Measurements from ENCODE around the gene CEBPE.

The CEBPE gene

DNA sequence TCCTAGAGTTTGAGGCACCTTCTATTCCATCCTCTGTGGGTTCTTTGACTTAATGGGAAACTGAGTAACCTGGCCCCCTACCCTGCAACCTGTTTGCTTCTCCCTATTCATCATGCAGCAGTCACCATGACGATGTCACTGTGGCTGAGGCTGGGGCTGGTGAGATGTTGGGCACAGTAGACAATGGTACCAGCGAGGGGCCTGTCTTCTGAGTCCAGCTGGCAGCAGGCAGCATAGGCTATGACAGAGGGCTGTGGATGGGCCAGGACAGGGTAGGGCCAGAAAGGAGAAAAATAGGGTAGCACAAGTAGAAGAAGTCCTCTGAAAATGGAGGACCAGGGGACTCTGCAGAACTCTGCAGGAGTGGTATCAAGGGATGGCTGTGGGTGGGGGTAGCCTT, 16.3 kb downstream of the CEBPE start:
- DNase-seq (ENCODE audit: low read depth in 2 of 2), result no peak

DNA sequence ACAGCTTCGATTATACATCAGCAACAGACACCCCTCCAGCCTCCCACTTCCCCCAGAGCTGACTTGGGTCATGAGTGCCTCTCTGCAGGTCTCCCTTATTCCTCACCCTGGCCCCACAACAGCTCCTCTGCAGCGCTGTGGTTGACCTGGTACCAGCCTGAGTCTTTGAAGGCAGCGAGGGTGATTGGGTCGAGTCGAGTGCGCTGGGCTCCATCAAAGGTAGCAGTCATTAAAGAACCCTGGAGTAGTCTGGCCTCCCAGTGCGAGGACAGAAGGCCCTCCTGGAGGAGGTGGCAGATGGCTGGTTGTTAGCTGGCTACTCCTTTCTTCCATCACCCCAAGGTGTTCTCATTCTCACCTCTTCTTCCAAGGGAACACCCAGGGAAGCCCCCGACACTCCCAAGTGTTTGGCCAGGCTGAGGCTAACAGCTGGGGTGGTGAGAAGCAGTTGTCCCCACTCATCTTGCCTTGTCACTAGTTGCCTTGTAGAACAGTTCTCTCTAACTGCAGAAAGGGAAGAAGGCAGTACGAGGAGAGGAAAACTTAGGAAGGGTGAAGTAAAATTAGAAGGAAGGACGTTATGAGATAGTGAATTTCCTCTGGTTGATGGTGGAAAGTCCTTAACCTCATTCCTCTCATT, 16.9 kb downstream of the CEBPE start:
- DNase-seq (ENCODE audit: low read depth in 2 of 2), result no peak

DNA sequence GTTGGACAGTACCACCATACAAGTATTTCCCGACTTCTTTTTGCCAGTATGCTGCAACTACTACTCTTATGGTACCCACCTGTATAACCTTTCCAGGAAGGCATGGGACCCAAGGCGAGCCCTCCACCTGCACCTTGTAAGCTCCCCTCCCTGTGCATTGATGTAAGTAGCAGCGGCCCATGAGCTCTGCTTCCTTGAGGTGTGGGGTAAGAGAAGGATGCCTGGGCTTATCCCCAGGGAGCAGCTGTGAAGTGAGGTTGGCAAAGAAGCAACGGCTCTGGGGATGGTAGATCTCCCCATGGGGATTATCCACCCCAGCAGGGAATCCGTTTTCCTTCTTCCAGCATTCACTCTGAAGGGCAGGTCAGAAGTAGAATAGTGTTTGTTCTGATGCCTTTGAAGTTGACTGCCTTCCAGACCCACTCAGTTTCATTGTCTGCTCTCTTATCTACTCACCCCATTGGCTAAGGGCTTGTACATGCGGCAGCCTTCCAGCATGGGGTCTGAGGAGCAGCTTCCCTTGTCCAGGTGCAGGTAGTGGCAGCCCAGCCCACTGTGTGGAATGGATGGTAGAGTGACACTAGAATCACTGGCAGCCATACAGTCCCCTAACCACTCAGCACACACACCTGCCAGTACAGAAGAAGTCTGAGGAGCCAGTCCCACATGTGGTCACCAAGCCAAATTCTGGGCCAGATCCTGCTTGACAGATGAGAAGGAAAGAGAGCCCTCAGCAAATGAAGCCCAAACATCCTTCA, 17.7 kb downstream of the CEBPE start:
- DNase-seq (ENCODE audit: low read depth in 2 of 2), result no peak

DNA sequence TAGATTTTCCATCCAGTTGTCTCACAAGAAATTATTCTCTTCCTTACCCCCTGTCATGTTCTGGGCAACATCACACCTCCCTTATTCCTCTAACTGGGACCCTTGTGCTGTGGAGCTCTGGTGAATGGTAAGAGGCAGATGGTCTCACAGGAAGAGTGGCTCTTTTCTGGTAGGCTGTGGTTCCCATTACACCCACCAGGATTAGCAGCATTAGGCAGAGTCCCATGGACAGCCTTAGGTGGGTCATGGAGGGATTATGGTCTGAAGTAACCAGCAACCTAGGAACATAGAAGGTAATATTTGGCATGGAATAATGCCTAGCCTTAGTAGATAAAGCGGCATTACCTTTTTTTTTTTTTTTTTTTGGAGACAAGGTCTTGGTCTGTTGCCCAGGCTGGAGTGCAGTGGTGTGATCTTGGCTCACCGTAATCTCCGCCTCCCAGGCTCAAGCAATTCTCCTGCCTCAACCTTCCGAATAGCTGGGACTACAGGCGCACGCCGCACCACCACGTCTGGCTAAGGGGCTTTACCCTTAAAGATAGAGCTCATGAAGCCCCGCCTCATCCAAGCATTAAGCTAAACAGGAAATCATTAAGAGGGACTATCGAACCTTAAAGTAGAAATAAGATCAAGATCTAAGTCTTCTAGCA, 19.7 kb downstream of the CEBPE start:
- DNase-seq (ENCODE audit: low read depth in 2 of 2), result no peak

DNA sequence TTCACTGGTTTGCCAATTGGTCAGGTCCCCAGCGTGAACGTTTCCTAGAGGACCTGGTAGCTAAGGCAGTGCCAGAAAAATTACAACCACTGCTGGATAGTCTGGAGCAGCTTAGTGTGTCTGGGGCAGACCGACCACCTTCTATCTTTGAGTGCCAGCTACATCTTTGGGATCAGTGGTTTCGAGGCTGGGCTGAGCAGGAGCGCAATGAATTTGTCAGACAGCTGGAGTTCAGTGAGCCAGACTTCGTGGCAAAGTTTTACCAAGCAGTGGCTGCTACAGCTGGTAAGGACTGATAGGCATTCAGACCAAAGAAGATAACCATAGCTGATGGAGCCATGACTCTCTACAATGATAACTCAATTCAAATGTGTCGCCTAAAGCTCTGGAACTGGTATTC, 21.3 kb downstream of the CEBPE start:
- no peak for DNase-seq (ENCODE audit: low read depth in 2 of 2)

DNA sequence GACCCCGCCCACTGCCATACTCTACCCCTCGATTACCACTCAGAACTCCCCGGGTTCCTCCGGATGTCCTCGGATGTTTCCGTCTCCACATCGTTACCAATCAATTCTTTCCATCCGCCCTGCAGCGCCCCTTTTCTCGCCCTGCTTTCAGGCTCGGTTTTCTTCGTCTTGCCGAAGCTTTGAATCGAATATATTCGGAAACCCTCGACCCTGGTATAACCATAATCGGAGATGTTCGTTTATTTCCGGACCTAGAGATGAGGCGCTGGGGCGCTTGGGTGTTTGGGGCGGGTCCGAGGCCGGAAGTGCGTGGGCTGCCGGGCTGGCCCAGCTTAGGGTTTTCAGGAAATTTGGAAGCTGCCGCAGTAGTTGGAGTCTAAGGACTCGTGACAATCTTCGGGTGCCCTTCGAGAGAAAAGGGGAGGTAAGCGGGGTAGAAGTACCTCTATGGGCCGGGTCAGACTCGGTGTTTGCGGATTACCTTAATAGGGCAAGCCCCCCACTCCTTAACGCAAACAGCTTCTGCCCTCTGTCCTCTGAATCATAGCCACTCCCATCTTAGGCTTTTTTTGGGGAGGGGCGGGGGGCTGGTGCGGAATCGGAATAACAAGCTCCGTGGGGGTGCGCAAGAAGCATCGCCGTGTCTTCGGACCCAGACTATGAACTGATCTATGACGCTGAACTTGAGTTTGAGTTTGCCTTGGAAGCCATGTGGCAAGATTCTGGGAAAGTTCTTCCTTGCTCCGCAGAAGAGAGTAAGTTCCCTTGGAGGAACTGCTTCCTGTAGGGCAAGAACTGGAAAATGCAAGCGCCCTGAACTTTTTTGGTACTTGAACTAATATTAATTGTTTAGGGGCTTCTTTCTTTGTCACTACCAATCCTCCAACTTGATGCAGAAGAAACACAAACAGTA, 23.6 kb downstream of the CEBPE start, which contains the start of gene C14orf119:
TSS of gene C14orf119 (plus strand) at position 310 of the 913 bp plus-strand sequence. CDS start 2,154 bp downstream, outside the sequence.
- DNase-seq (ENCODE audit: low read depth in 2 of 2), result peak; percentile 99 to 100

DNA sequence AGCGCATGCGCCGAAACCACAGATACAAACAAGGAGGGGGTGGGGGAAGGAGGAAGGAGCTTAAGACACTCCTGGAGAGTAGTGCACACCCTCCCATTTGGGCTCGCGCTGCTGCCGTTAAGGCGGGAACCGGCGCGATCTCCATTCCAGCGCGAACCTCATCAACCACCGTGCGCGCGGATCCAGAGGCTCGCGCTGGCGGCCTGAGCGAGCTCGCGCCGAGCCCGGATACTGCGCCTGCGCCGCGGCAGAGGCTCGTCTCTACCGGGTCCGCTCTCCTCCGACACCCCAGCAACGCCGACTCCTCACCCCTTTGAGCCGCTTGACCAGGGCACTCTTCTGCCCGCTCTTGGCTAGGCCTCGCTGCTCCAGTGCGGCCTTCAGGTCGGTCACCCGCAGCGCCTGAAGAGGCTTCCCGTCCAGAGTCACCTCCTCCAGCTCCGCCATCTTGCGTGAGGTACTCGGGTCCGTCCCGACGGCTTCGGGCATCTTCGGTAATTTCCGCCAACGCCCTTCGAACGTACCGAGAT, 24.3 kb downstream of the CEBPE start, which contains the start of gene ACIN1:
TSS of gene ACIN1 (minus strand) at position 471 of the 530 bp plus-strand sequence. CDS start at position 447, 24 bp downstream.
- DNase-seq (ENCODE audit: low read depth in 2 of 2), result peak; percentile 62 to 67

DNA sequence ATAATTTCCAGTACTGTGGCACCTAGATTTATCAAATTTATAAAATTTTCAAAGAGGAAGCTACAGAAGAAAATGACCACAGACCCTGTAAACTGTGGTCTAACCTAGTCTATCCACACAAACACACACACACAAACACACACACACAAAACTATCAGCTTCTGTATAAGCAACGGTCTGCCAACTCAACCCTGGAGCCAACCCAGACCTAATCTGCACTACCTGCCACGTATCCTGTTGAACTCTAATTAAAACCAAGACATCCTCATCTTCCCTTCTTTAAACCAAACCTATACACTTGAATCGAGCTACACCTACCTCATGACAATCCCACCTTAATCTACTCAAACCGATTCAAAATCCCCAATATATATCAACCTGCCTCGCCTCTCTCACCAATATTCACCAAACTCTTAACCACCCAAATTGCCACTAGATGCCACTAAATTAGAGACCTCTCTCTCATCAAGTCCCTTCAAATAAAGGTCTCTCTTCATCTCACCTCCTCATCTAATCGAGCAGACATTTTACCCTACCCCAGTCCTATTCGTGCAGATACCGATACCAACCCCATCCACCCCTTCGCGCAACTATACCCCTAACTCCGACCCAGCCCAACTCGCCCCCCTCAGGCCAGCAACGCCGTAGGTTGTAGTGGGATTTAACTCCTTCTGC, 24.9 kb downstream of the CEBPE start:
- DNase-seq (ENCODE audit: low read depth in 2 of 2), result no peak

DNA sequence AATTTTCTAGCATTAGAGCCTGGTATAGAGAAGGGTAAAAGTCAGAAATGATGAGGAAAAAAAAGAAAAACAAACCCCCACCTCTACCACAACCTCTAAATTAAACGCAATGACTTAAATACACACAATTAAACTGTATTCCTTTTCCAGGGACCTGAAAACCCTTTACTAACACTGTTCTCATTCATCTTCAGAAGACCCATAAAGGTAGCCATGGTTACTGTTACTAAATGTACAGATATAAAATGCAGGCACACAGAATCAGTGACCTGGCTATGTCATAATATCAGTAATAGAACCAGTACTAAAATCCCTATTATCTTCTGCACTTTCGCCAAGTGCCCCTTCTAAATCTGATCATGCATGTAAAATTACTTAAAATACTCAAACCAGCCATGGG, 25.5 kb downstream of the CEBPE start:
- no peak for DNase-seq (ENCODE audit: low read depth in 2 of 2)

DNA sequence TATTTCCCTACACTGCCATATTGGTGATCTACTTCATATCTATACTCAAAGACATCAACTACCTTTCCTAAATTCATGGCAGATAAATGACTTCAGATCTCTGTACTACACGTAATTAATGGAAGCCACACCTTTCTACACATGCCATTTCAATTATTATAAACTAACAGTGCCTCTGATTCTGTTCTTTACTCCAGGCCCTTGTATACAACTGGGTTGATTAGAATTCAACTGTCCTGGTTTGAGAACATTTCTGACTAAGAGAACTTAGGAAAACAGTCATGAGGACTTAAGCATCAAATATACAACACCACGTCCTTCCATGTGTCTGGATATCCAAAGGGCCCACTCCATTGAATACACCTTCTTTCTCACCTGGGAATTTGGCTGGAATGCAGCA, 26.0 kb downstream of the CEBPE start:
- DNase-seq (ENCODE audit: low read depth in 2 of 2), result no peak

DNA sequence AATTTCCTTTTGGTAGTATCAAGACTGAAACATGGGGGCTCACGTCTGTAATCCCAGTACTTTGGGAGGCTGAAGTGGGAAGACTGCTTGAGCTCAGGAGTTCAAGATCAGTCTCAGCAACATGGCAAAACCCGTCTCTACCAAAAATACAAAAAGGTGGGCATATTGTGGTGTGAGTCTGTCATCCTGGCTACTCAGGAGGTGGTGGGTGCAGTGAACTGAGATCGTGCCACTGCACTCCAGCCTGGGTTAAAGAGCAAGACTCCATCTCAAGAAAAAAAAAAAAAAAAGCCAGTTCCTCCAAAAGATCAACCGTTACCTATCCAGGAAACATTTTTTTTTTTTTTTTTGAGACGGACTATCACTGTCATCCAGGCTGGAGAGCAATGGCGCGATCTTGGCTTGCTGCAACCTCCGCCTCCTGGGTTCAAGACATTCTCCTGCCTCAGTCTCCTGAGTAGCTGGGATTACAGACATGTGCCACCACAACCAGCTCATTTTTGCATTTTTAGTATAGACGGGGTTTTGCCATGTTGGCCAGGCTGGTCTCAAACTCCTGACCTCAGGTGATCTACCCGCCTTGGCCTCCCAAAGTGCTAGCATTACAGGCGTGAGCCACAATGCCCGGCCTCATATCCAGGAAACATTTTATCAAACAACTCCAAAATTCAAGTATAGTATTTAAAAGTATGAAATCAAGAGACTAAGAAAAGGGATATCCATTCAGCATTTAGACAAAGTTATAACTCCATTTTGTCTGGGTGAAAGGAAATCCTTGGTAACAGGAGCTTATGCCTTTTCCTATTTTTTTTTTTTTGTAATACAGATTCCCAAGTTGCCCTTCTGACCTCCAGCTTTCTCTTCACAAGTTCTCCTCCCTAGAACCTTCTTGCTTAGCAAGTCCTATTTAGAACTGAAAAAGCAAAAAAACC, 27.5 kb downstream of the CEBPE start:
- no peak for DNase-seq (ENCODE audit: low read depth in 2 of 2)

DNA sequence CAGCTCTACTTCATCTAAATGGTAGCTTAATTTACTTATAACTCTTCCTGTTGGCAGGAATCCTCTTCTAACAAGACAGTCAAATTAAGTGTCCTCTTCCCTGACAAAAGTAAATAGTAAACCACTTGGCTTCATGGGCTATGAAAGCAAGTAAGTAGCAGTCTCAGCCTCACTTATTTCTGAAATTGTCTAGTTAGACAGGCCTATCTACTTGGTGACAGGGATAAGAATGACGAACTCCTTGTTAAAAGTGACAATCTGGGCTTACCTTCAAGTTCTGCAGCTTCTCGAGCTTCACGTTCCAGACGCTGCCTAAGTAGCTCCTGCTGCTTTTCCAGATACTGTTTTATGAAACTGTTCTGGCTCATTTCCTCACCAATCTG, 28.8 kb downstream of the CEBPE start:
- no peak for DNase-seq (ENCODE audit: low read depth in 2 of 2)

DNA sequence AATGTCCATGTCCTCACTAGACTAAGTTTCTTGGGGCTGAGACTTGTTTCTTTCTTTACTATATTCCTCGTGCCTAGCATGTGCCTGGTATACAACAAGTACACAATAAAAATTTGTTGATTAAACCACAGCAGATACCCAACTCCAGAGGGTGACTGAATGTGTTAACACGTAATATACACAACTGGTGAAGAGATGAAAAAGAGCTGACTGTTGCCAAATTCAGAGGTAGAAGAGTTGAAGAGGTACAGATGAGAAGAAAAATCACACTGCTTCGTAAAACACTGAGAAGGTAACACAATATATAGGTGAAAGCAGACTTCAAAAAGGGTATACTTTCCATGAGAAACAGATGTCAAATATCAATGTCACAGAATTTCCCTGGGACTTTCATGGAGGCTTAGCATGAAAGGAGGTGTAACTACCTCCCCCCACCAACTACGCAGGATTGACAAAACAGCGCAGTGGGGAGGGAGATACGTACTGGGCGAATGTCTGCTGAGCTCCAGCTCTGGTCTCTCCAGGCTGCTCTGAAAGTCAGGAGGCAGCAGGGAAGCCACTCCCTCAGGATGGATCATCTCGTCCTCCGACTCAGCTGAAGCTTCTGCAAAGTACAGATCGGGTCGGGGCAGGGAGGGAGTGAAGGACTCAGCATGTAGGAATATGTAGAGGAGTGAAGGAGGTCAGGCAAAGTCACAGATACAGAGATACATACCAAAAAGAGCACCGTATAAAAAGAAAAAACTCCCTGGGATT, 29.4 kb downstream of the CEBPE start:
- DNase-seq (ENCODE audit: low read depth in 2 of 2), result no peak

DNA sequence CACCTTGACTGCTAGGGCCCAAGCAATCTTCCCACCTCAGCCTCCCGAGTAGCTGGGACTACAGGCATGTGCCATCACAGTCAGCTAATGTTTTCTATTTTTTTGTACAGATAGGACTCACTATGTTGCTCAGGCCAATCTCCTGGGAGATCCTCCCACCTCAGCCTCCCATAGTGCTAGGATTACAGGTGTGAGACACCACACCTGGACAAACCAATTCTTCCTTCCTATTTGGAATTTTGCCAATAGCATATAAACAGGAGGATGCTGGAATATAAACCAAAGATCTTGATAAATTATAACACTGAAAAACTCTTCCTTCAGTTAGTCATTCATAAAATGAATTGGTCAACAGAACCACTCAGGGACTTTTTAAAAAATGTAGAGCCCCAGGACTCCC, 32.5 kb downstream of the CEBPE start:
- DNase-seq (ENCODE audit: low read depth in 2 of 2), result no peak

DNA sequence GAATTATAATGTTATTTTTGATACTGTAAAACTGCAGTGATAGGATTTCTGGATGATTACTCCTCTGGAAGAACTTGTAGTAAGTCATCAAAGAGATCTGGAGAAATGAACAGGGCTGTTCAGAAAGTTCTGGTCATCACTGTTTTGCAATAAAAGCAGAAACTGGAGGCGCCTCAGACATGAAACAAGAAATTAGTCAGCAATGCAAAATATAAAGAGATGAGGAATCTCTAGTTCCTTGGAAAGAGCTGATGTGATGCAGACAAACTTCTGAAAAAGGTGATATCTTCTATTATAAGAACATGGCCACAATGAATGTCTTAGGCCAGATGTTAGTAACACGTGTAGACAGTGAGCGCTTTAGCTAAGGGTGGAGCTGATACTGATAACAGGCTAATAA, 33.6 kb downstream of the CEBPE start:
- no peak for DNase-seq (ENCODE audit: low read depth in 2 of 2)

DNA sequence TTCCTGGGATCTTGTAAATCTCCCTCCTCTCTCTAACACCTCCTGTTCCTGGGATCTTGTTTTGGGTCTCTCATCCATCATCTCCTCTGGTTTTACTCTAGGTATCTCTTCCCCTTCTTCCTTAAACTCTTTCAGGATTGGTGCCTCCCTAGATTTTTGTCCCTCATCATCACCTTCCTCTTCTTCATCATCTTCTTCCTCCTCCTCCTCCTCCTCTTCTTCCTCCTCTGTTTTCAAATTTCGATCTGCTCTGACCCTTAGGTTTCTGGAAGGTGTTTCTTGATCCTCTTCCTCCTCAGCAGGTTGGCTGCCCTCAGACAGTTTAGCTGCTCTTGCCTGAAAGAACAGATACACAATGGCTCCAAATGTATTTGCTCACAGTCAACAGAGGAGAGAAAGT, 38.6 kb downstream of the CEBPE start:
- no peak for DNase-seq (ENCODE audit: low read depth in 2 of 2)

DNA sequence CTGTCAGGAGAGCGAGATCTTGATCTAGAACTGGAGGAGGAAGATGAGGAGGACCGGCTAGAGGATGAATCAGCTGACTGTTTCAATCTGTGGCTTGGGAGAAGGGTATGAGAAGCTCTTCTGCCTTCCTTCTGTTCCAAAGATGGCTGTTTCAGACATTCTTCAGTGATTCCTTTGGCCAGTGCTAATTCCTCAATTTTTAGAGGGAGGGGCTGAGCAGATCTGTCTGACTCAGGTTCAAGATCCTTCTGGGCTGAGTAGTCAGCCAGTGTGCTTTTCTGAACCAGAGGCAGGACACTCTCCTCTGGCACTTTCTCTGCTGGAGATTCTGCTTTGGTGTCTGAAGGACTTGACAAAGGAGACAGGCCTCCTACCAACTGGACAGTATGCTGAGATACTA, 39.3 kb downstream of the CEBPE start:
- DNase-seq (ENCODE audit: low read depth in 2 of 2), result no peak

DNA sequence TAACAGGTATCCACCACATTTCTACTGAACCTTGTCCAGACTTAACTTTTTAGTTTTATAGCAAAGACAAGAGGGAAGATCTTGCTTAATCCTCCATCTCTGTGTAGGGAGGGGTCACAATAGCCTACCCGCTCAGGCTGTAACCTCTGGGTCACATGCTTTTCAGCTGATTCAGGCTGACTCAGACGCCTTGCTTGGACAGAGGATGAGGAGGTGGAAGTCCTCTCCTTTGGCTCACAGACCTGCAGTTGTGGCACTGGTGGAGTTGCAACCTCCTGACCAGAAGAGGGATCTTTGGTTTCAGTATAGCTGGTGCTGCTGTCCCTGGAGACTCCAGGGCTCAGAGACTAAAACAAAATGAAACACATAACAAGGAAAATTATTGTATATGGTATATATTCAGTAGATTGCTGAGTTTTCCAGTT, 40.4 kb downstream of the CEBPE start:
- DNase-seq (ENCODE audit: low read depth in 2 of 2), result no peak

DNA sequence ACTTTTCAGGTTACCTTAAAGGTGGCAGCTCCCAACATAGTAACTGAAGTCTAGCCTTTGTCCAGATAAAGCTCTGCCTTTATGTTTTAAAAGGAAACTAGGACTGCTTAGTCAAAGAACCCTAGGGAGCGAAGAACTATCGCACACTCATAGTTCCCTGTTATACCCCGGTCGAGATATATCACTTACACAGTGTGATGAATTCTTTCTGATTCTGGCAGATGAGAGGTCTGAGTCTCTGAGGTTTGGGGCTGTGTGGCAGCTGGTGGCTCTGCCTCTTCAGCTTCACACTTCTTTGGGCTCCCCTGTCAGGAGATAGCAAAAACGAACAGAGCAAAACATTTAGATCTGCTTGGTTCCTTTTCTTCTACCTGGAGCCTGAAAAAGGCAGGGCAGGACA, 41.1 kb downstream of the CEBPE start:
- no peak for DNase-seq (ENCODE audit: low read depth in 2 of 2)

Measured in stimulated activated CD4-positive, alpha-beta T cell treated with anti-CD3 and anti-CD28 coated beads, Interleukin-15, amount 100 ng/mL, for 48 hours (primary cell).